DND-41 (cell line): Measurements from ENCODE around the gene ARHGAP4.

ENCODE experiments used
- ATAC-seq: fragments of 200-7000 bp; cut with Tn5 transposase; 3 replicates; pipeline ENCODE4 v1.9.1; 2021; ENCODE audit warnings: low read depth; ENCODE audit not compliant: insufficient read depth
- DNase-seq: peaks from one replicate; pipeline ENCODE4 v3.0.0-alpha.2; 2020
- H2AFZ ChIP-seq: 2 replicates; pipeline ENCODE4 v1.6.0; 2012; ENCODE audit warnings: low read depth, low read length
- H3K27ac ChIP-seq: 2 replicates; pipeline ENCODE4 v1.5.1; 2012; ENCODE audit warnings: low read length, inconsistent platforms
- H3K27me3 ChIP-seq: fragments of 200-600 bp; sonication (generic); 2 replicates; pipeline ENCODE4 v1.6.0; 2012; ENCODE audit warnings: low read length, mild to moderate bottlenecking, inconsistent platforms; ENCODE audit not compliant: insufficient read depth, poor library complexity
- H3K36me3 ChIP-seq: 2 replicates; pipeline ENCODE4 v1.5.1; 2012; ENCODE audit warnings: low read length, inconsistent platforms; ENCODE audit not compliant: insufficient read depth
- H3K4me1 ChIP-seq: 2 replicates; pipeline ENCODE4 v1.5.1; 2012; ENCODE audit warnings: mild to moderate bottlenecking, low read length; ENCODE audit not compliant: insufficient read depth
- H3K4me2 ChIP-seq: 2 replicates; pipeline ENCODE4 v1.6.0; 2012; ENCODE audit warnings: mild to moderate bottlenecking, moderate library complexity, low read length, inconsistent platforms; ENCODE audit not compliant: insufficient read depth
- H3K4me3 ChIP-seq, 2 experiments: fragments of 200-600 bp in 1 of 2; shearing (Covaris generic) in 1 of 2; 2 replicates each; pipeline ENCODE4 v1.5.1; 2012 to 2016; ENCODE audit warnings: inconsistent platforms in 2 of 2, low read length in 2 of 2, mild to moderate bottlenecking in 2 of 2, low read depth in 1 of 2, moderate library complexity in 1 of 2
- H3K79me2 ChIP-seq: 2 replicates; pipeline ENCODE4 v1.6.0; 2012; ENCODE audit warnings: low read length, inconsistent platforms; ENCODE audit not compliant: insufficient read depth
- H3K9ac ChIP-seq: 2 replicates; pipeline ENCODE4 v1.6.0; 2012; ENCODE audit warnings: low read depth, mild to moderate bottlenecking, inconsistent platforms, low read length, moderate library complexity
- H3K9me3 ChIP-seq: 2 replicates; pipeline ENCODE4 v1.5.1; 2012; ENCODE audit warnings: low read length, moderate library complexity, mild to moderate bottlenecking, inconsistent platforms; ENCODE audit not compliant: insufficient read depth, severe bottlenecking
- H4K20me1 ChIP-seq: 2 replicates; pipeline ENCODE4 v1.6.0; 2012; ENCODE audit warnings: low read length; ENCODE audit not compliant: insufficient read depth
- CTCF ChIP-seq: IDR thresholded peaks from 2 replicates; pipeline ENCODE4 v1.5.1; 2012; ENCODE audit warnings: borderline replicate concordance, low read length, moderate library complexity, mild to moderate bottlenecking; ENCODE audit not compliant: poor library complexity, severe bottlenecking; ENCODE audit errors: extremely low read depth
- EZH2 ChIP-seq: IDR thresholded peaks from 3 replicates; pipeline ENCODE4 v1.6.1; 2012; ENCODE audit warnings: borderline replicate concordance, low read depth, mild to moderate bottlenecking, moderate library complexity, low read length, inconsistent platforms; ENCODE audit not compliant: severe bottlenecking

ARHGAP4 gene

GRCh38 chrX:153881281-153881680 is 44.8 kb downstream of the ARHGAP4 start:
- no peaks in the 10 kb centered on the region for H3K27me3 ChIP-seq
- H3K9ac ChIP-seq = no peak overlapping the region
- H3K4me3 ChIP-seq = no peak overlapping the region
- no peak overlapping the region for H3K27ac ChIP-seq
- peaks cover 8% of the 10 kb centered on the region for H4K20me1 ChIP-seq
- TF ChIP-seq CTCF (no peak), EZH2 (no peak)
- H3K9me3 ChIP-seq = no peaks in the 10 kb centered on the region
- H3K4me2 ChIP-seq = no peak overlapping the region
- H3K36me3 ChIP-seq = no peaks in the 10 kb centered on the region
- no peaks in the 10 kb centered on the region for H3K79me2 ChIP-seq
- DNase-seq (no peak), ATAC-seq (no peak)
- H3K4me1 ChIP-seq = no peaks in the 10 kb centered on the region; the same call in 1 of the 2 replicates
- no peak overlapping the region for H2AFZ ChIP-seq

DNA sequence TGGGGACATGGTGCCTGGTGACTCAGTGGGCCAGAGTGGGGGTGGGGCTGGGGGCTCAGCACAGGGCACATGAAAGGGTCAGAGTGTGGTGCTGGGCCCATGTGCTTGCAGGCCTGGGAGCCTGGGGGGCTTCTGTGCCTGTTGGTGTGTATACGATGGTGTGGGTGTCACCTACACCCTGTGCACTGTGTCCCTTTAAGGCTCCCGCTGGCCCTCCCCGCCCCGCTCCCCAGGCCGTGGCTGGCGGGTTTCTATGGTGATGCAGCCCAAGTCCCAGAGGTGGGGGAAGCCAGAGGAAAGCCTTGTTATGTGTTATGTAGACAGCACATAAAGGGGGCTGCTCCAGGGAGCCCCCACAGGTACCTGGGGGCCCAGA is 45.6 kb downstream of the ARHGAP4 start:
- H3K79me2 ChIP-seq = no peaks in the 10 kb centered on the region
- no peak overlapping the region for H3K4me2 ChIP-seq
- no peaks in the 10 kb centered on the region for H3K36me3 ChIP-seq
- DNase-seq (no peak), ATAC-seq (no peak)
- H3K27ac ChIP-seq = no peak overlapping the region
- no peak overlapping the region for H3K9ac ChIP-seq
- no peak overlapping the region for H3K4me3 ChIP-seq
- no peak overlapping the region for H2AFZ ChIP-seq
- no peaks in the 10 kb centered on the region for H3K9me3 ChIP-seq
- no peaks in the 10 kb centered on the region; the same call in 1 of the 2 replicates for H3K4me1 ChIP-seq
- TF ChIP-seq EZH2 (no peak), CTCF (no peak)
- peaks cover 8% of the 10 kb centered on the region for H4K20me1 ChIP-seq
- H3K27me3 ChIP-seq = no peaks in the 10 kb centered on the region

- Histone ChIP-seq H3K36me3 (no peaks in the 10 kb centered on the region), H3K9ac (no peak overlapping the region), H3K27me3 (no peaks in the 10 kb centered on the region), H3K4me3 (no peak overlapping the region), H3K27ac (no peak overlapping the region), H4K20me1 (peaks cover 12% of the 10 kb centered on the region), H3K4me1 (no peaks in the 10 kb centered on the region; the same call in 1 of the 2 replicates), H3K79me2 (no peaks in the 10 kb centered on the region), H3K9me3 (no peaks in the 10 kb centered on the region), H3K4me2 (no peak overlapping the region), H2AFZ (no peak overlapping the region)
- ATAC-seq (no peak), DNase-seq (no peak)
- TF ChIP-seq CTCF (no peak), EZH2 (no peak)
Measured at GRCh38 chrX:153879741-153880439, 46.2 kb downstream of the ARHGAP4 start.
